PFSK-1 (cell line): Measurements from ENCODE around the gene RNF17.

Experiments used
- FOXP2 ChIP-seq: optimal IDR thresholded peaks from 2 replicates; pipeline ENCODE3; 2011; ENCODE audit warnings: borderline replicate concordance, control low read depth, inconsistent platforms; ENCODE audit not compliant: insufficient read depth; ENCODE audit errors: extremely low read length, extremely low read depth
- POLR2AphosphoS5 ChIP-seq: IDR thresholded peaks from 2 replicates; pipeline ENCODE4 v1.6.1; 2012; ENCODE audit warnings: low read depth, mild to moderate bottlenecking, control low read depth, low read length, moderate library complexity
- REST ChIP-seq, 2 experiments: IDR thresholded peaks; 2 replicates each; pipeline versions ENCODE4 v1.6.1 to v1.8.0; 2011 to 2012; ENCODE audit warnings: low read depth in 2 of 2, low read length in 2 of 2, control low read depth in 1 of 2, inconsistent platforms in 1 of 2, mild to moderate bottlenecking in 1 of 2, moderate library complexity in 1 of 2; ENCODE audit not compliant: insufficient read depth in 1 of 2
- SIN3A ChIP-seq: IDR thresholded peaks from 2 replicates; pipeline ENCODE4 v1.6.1; 2012; ENCODE audit warnings: mild to moderate bottlenecking, low read length, moderate library complexity, borderline replicate concordance; ENCODE audit not compliant: insufficient read depth
- TAF1 ChIP-seq: IDR thresholded peaks from 2 replicates; pipeline ENCODE4 v1.6.1; 2012; ENCODE audit warnings: low read length, control low read depth, borderline replicate concordance; ENCODE audit not compliant: insufficient read depth

RNF17 gene

GRCh38 chr13:24777171-24777570, 13.2 kb downstream of the RNF17 start:
- TF ChIP-seq FOXP2 (no peak), REST (IDR thresholded peaks at IDR 0.05; ENCODE audit: insufficient read depth in 1 of 2, low read depth in 2 of 2, low read length in 2 of 2) (no peak), SIN3A (no peak)

GRCh38 chr13:24784319-24784718, 20.4 kb downstream of the RNF17 start:
- TF ChIP-seq POLR2AphosphoS5 (no peak), SIN3A (no peak), REST (IDR thresholded peaks at IDR 0.05; ENCODE audit: insufficient read depth in 1 of 2, low read depth in 2 of 2, low read length in 2 of 2) (no peak), TAF1 (no peak), FOXP2 (no peak)

- no peak for TF ChIP-seq SIN3A
- TF ChIP-seq POLR2AphosphoS5, result no peak
- no peak for TF ChIP-seq FOXP2
- no peak for TF ChIP-seq TAF1
- no peak for TF ChIP-seq REST (IDR thresholded peaks at IDR 0.05; ENCODE audit: insufficient read depth in 1 of 2, low read depth in 2 of 2, low read length in 2 of 2)
These were observed 24.6 kb downstream of the RNF17 start for GRCh38 chr13:24788538-24788937.

- TF ChIP-seq TAF1 (no peak), POLR2AphosphoS5 (no peak), FOXP2 (no peak), SIN3A (no peak), REST (IDR thresholded peaks at IDR 0.05; ENCODE audit: insufficient read depth in 1 of 2, low read depth in 2 of 2, low read length in 2 of 2) (no peak)
These were observed 38.1 kb downstream of the RNF17 start for GRCh38 chr13:24802074-24802473.

- TF ChIP-seq TAF1 (no peak), SIN3A (no peak), FOXP2 (no peak), REST (IDR thresholded peaks at IDR 0.05; ENCODE audit: insufficient read depth in 1 of 2, low read depth in 2 of 2, low read length in 2 of 2) (no peak), POLR2AphosphoS5 (no peak)
These were observed 57.2 kb downstream of the RNF17 start for GRCh38 chr13:24821207-24821606.
